ENCODE data around the gene SPRTN. TPM values are rescaled to one million over a fixed set of nuclear protein-coding genes. Genes with fewer than 3 reads are reported as not detected.

SPRTN gene
- total and polyA plus RNA-seq, 2 of the 4 experiments (the other 2 are of a cell fraction) = 6.5 to 17.4 TPM

DNA sequence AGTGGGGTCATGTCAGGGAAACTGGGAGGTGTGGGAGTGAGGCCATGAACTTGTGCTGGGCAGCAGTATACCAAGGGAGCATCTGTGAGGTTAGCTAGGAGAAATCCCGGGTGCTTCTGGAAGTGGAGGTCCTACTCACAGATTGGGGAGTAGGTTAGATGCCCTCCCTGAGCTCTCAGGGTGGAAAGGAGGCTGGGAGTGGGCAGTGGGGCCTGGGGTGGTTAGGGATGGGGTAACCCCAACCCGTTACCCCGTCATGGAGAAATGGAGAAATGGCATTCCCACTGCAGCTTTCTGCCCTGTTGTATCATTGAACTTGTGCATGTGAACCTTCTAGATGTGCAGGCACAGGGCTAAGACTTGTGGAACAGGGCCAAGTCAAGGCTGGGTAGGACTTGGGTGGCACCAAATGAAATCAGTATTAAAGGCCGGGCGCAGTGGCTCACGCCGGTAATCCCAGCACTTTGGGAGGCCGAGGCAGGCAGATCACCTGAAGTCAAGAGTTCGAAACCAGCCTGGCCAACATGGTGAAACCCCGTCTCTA, 27.6 kb upstream of the SPRTN start:
- no peaks in the 10 kb centered on the region for H3K36me3 ChIP-seq (ENCODE audit: control insufficient read depth, insufficient read depth, low read length)
- WGBS, 2 experiments (ENCODE audit: extremely low coverage in 2 of 2, insufficient read length in 1 of 2) = 90% methylated on average over 2 of the region's 10 CpGs; no CpG with 5 or more reads in 1 of the 2 experiments
- H2BK120ac ChIP-seq (ENCODE audit: low read depth, low read length) = no peak overlapping the region

More for the DNA sequence above, 27.6 kb upstream of the SPRTN start:
- H3K18ac ChIP-seq (ENCODE audit: low read depth, low read length) = no peak overlapping the region
- no peak overlapping the region for H3K4me2 ChIP-seq (ENCODE audit: low read depth, low read length)
- H3K4me1 ChIP-seq (ENCODE audit: control insufficient read depth, insufficient read depth, low read length) = no peaks in the 10 kb centered on the region
- no peak overlapping the region for H3K23ac ChIP-seq (ENCODE audit: low read depth, low read length)
- H2AFZ ChIP-seq (replicated peaks; ENCODE audit: low read length, poor library complexity) = no peak overlapping the region
- no peak overlapping the region for H2AK5ac ChIP-seq (ENCODE audit: low read depth, low read length)
- intact Hi-C loops (cut with micrococcal nuclease) (no loop called here), in situ Hi-C loops (cut with MboI; ENCODE audit: low sequenced_read_pairs) (no loop called here), dilution Hi-C loops (cut with HindIII; ENCODE audit: low sequenced_read_pairs, unreplicated experiment) (no loop called here)
- ATAC-seq (ENCODE audit: low read depth) (no peak), DNase-seq (no peak)
- no peak overlapping the region for H3K27ac ChIP-seq (ENCODE audit: insufficient read depth, low read length)
- H3K14ac ChIP-seq (replicated peaks; ENCODE audit: low read depth, low read length) = no peak overlapping the region
- no peak overlapping the region for H3K4me3 ChIP-seq (ENCODE audit: insufficient read depth, low read depth, low read length)
- H4K8ac ChIP-seq (ENCODE audit: low read depth in 2 of 2, low read length in 2 of 2) = no peak overlapping the region
- TF ChIP-seq, protein P1, sequence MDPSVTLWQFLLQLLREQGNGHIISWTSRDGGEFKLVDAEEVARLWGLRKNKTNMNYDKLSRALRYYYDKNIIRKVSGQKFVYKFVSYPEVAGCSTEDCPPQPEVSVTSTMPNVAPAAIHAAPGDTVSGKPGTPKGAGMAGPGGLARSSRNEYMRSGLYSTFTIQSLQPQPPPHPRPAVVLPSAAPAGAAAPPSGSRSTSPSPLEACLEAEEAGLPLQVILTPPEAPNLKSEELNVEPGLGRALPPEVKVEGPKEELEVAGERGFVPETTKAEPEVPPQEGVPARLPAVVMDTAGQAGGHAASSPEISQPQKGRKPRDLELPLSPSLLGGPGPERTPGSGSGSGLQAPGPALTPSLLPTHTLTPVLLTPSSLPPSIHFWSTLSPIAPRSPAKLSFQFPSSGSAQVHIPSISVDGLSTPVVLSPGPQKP (IDR thresholded peaks at IDR 0.05; ENCODE audit: borderline replicate concordance, low read depth, low read length) = no peak
- H3K4ac ChIP-seq (ENCODE audit: low read depth, low read length) = no peak overlapping the region
- H4K20me1 ChIP-seq (ENCODE audit: insufficient read depth, low read length) = no peaks in the 10 kb centered on the region
- no peak overlapping the region for H4K91ac ChIP-seq (ENCODE audit: insufficient read depth, low read depth, low read length)
- no peaks in the 10 kb centered on the region for H3K79me1 ChIP-seq (ENCODE audit: low read depth in 1 of 2, low read length in 2 of 2)
- no peaks in the 10 kb centered on the region for H3K9me1 ChIP-seq (ENCODE audit: insufficient read depth, low read length)
- ChIA-PET CTCF (no interaction called here), POLR2A (ENCODE audit: unreplicated experiment) (no interaction called here)
- H2BK15ac ChIP-seq (ENCODE audit: low read depth, low read length) = no peak overlapping the region
- H2BK20ac ChIP-seq (ENCODE audit: low read depth, low read length) = no peak overlapping the region
- H3K27me3 ChIP-seq (ENCODE audit: control insufficient read depth, insufficient read depth, low read length) = no peaks in the 10 kb centered on the region
- H2AK9ac ChIP-seq (replicated peaks; ENCODE audit: low read depth, low read length, poor library complexity) = no peak overlapping the region
- H4K5ac ChIP-seq (ENCODE audit: low read depth, low read length) = no peak overlapping the region
- no peak overlapping the region for H3K56ac ChIP-seq (ENCODE audit: extremely low read depth, insufficient read depth, low read length)
- no peak overlapping the region for H3K9ac ChIP-seq (ENCODE audit: low read depth, low read length)
- H3K9me3 ChIP-seq (ENCODE audit: control insufficient read depth, insufficient read depth, low read length) = no peaks in the 10 kb centered on the region
- no peak overlapping the region for H2BK5ac ChIP-seq (ENCODE audit: low read depth, low read length, poor library complexity, severe bottlenecking)
- BruUV-seq (replicated peaks) = no TSS peak
